GM19099 (cell line): ENCODE data around the gene DGUOK.

Experiments
- POLR2A ChIP-seq: IDR thresholded peaks from 3 replicates; pipeline ENCODE4 v1.6.1; 2011; ENCODE audit warnings: low read depth; ENCODE audit not compliant: insufficient read length; ENCODE audit errors: extremely low read depth

Gene DGUOK

DNA sequence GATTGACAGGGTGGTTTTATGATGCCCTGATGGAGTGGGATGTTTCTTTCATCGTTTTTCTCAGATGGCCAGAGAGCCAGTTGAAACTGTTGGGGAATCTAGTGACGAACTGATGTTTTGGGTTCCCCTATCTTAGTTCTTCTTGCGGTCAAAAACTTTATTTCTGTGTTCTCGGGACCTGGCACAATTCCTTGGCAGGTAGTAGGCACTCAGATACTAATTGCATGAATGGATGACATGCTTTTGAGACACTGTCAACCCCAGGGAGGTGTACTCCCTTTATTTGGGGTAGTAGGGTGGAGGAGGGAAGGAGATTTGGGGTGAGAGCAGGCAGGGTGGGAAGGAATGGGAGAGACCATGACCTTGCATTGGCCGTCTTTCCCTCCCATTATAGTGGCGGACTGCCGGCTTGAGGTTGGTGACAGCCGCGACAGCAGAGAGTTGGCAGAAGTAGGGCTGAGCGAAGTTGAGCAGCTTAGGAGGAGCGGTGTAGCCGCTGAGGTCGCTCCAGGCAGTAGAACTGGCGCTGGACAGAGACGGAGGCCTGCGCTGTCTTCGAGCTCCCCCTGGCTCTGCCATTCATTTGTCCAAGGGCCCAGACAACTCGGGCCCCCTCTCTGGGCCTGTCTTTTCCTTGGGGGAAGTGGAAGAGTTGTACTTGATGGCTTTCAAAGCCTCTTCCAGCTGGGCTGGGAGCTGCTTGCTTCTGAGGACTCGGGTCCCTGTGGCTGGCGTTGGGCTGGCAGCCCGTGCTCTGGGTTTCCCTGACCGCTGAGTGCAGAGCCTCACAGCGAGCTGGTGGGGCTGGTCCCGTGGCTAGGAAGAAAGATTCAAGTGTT lies 60.6 kb downstream of the DGUOK start:
- no peak for TF ChIP-seq POLR2A

GRCh38 chr2:73987948-73988700 lies 61.4 kb downstream of the DGUOK start:
- no peak for TF ChIP-seq POLR2A

DNA sequence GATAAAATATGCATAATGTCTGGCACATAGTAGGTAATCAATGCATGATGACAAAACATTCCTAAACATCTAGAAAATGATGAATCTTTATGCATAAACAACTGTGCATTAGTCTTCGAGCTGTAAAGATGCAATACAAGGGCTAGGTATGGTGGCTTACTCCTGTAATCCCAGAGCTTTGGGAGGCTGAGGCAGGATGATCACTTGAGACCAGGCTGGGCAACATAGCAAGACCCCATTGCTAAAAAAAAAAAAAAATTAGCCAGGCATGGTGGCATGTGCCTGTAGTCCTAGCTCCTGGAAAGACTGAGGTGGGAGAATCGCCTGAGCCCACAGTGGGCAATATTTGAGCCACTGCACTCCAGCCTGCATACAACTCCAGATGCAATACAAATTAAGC lies 63.3 kb downstream of the DGUOK start:
- TF ChIP-seq POLR2A: no peak

DNA sequence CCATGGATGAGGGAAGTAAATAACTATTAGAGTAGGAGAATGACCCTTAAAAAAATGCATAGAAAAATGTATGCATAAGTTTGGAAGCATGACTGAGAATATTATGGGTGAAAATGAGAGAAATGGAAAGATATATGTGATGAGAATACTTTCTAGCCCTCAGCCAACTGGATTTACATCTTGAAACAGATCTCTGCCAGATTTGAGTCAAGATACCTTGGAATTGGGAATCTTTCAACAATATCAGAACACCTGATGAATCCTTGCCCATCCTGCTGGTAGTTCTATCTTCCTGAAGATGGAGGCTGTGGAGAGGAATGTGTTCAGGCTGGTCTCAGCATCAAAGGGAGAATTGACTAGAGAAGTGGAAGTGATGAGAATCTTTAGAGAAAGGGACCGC lies 63.9 kb downstream of the DGUOK start:
- no peak for TF ChIP-seq POLR2A

DNA sequence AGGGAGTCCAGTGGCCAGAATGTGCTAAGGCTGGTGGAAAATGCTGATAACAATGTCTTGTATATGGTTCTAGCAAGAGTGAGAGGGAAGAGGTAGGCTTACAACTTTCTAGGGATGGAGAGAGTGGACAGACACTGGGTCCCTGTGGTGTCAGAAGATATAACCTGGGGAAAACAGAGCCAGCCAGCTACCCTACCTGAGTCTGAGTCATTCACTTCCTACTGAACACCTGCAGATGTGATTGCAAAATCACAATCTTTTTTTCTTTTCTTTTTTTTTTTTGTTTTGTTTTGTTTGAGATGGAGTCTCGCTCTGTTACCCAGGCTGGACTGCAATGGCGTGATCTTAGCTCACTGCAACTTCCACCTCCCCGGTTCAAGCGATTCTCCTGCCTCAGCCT lies 65.4 kb downstream of the DGUOK start:
- TF ChIP-seq POLR2A: no peak

DNA sequence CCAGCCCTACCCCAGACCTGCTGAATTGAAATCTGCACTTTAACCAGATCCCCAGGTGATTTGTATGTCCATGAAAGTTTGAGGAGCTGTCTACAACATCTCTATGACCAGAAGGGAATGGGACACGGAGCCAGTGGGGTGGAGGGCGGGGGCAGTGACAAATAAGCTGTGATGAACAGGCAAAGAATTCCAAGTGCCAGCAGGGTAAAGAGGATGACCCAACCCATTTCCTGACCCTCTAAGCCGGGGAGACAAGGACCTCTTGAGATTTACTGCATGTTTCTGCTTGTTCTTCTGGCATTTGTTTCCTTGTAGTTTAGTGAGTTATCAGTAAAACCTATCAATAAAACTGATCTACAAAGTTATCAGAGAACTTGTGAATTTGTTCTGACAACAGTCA lies 66.7 kb downstream of the DGUOK start:
- TF ChIP-seq POLR2A: no peak

GRCh38 chr2:73993778-73994177 lies 67.1 kb downstream of the DGUOK start:
- no peak for TF ChIP-seq POLR2A

- no peak for TF ChIP-seq POLR2A
Measured at GRCh38 chr2:73994178-73994831, 67.6 kb downstream of the DGUOK start.

- TF ChIP-seq POLR2A: no peak
Measured at GRCh38 chr2:73995810-73996209, 69.1 kb downstream of the DGUOK start.

- TF ChIP-seq POLR2A: no peak
Measured at GRCh38 chr2:73997813-73998212, 71.1 kb downstream of the DGUOK start.

DNA sequence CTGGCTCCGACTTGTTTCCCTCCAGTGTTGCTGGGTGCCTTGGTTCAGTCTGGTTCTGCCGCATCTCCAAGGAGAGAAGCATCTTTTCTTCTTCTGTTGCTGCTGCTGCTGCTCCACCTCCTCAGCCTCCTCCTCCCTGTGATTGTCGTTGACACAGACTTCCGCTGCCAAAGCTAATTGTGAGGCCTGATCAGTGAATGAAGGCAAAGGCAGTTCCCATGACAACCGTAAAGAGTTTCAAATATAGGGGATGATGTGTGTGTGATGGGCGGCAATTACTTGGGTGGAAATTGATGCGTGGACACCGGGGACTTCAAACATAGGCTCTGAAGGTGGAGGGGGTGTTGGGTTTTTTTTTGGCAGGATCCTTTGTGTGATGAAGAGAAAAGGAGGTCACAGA lies 71.8 kb downstream of the DGUOK start:
- TF ChIP-seq POLR2A: no peak

- TF ChIP-seq POLR2A: no peak
Measured at GRCh38 chr2:73998933-73999332, 72.3 kb downstream of the DGUOK start.

GRCh38 chr2:73999881-74000597 lies 73.4 kb downstream of the DGUOK start:
- no peak for TF ChIP-seq POLR2A

- TF ChIP-seq POLR2A: no peak
Measured at GRCh38 chr2:74000666-74001065, 74.0 kb downstream of the DGUOK start.

- no peak for TF ChIP-seq POLR2A
Measured at GRCh38 chr2:74001121-74001520, 74.4 kb downstream of the DGUOK start.
